HG03469 (cell line): ENCODE measurements around the gene OPA3.

Experiments used
- ATAC-seq: cut with Tn5 transposase; IDR thresholded peaks from one replicate; pipeline ENCODE4 v1.9.1; 2021; ENCODE audit warnings: mild to moderate bottlenecking, moderate library complexity, moderate number of reproducible peaks; ENCODE audit not compliant: unreplicated experiment

OPA3 gene

DNA sequence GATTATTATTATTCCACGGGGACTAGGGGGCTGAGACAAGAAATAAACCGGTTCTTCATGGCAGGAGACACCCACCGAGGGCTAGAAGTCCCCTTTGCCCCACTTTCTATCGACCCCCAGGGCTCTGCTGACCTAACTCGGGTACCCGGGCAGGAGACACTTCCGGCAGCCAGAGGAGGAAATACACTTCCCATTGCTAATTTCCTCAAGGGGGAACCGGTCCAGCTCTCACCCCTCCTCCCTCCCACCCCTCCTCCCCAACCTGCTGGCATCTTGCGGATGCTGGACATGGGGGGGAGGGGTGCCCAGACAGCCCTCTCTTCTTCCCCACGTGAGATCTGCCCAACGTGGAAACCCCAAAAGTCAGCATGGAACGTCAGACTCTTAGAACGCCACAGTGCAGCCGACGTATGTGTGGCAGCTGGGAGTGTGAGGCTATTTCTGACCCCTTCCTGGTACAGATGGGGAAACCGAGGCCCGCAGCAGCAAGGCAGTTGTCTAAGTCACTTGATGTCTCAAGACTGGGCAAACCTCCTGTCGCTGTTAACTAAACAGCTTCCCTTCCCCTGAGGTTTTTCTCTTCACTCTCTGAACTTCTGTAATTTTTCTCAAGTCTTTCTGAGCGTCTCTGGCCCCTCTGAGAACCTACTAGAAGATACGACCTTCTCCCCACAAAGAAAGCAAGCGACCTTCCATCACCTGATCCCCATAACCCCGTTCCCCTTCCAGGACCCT is 13.8 kb upstream of the OPA3 start:
- no peak for ATAC-seq

DNA sequence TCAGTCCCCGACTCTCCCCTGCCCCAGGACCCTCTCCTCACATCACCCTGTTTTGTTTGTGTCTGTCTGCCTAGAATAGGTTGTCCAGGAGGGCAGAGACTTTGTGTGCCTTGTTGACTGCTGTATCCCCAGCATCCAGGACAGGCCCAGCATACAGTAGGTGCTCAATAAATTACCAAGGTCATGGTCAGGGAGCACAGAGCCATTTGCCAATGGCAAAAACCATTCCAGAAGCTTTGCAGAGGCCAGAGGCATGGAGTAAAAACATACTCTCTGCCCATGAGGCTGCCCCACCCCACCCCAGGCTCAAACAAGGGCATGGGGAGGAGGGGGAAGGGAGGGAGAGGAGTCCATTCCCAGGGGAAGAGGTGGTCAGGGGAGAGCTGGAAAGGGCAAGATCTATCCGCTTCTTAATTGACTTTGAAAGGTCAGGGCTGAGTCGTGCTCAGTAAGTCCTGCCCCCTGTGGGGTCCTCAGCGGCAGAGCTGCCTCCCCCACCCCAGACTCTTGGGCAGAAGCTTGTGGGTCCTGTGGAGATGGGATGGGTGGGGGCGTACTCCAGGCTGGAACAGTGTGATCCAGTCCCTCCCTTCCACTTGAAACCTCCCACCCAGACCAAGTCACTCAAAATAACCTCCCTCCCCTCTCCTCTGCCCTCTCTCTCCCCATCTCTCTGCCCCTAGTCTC is 13.0 kb upstream of the OPA3 start:
- ATAC-seq = no peak

DNA sequence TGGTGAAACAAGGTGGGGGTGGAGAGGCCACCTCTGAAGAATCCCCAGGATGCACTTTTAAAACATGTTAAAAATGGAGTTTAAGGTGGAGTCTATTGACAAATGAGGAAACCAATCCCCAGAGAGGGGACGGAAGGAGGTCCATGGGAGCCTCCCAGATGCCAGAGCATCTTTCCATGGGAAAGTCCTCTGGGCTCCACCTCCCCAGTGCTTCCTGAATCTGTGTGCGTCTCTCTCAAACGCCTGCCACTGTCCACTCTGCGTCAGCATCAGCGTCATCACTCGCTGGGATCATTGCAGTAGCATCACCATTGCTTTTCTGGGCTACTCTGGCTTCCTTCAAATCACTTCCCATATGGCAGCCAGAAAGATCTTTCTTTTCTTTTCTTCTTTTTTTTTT is 11.2 kb upstream of the OPA3 start:
- ATAC-seq = no peak

DNA sequence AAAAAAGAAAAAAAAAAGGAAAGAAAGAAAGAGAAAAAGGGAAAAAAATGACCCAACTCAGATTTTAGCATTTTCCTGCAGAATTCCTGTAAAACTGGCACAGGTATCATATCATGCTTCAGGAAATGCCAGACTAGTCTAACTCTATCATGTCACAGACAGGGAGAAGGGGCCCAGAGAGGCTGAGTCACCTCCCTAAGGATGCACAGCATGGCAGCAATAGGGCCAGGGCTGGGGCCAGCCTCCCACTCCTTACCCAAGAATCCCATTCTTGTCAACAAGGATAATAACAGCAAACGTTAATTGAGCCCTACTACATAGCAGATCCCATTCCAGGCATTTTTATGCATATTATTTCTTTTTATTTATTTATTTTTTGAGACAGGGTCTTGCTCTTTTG is 8.9 kb upstream of the OPA3 start:
- ATAC-seq = no peak

DNA sequence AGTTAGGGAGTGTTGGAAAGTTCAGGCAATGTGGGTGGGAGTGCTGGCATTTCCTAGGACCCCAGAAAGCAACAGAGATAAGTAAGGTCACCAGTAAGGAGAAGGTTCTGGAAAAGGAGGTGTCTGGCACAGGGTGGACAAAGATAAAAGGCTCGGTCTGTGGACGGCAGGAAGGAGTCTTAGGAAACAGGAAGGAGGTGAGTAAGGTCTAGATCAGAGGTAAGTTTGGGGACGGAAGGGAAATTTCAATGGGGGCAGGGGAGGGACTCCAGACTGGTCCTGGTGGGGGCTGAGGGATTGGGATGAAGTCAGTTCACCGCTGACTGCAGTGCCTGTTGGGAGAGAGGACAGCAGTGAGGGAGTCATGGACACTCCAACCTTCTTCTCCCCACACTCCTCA is 7.8 kb upstream of the OPA3 start:
- no peak for ATAC-seq

DNA sequence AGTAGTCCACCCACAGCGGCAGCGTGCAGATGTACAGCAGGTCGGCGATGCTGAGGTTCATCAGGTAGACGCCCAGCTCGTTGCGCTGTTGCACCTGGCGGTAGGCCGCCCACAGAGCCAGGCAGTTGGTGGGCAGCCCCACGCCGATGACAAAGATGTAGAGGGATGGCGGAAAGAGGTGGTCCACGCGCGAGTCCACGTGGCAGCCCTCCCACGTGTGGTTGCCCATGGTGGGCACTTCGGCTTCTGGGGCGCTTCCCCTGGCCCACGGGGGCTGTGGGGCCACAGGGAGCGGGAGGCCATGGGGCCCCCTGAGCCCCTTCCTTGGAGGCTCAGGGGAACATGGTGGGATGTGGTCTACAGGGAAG is 7.0 kb upstream of the OPA3 start:
- no peak for ATAC-seq

DNA sequence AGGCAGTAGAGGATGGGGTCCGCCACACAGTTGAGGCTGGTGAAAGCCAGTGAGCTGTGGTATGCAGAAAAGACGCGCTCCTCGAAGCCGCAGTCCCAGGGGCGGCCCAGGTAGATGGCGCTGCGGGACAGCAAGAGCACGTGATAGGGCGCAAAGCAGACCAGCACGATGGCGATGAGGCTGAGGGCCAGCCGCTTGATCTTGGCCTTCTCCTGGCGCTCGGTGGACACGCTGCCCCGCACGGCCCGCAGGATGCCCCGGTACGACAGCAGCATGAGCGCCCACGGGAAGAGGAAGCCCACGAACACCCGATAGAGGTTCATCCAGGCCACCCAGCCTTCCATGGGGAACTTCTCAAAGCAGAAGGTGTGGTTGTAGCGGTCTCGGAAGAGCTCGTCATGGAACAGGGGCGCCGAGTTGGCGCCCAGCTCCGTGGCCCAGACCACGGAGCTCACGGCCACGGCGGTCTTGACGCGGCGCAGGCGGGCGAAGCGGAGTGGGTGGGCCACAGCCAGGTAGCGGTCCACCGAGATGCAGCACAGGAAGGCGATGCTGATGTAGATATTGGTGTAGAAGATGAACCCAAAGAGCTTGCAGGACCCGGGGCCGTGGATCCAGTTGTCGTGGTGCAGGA is 6.5 kb upstream of the OPA3 start:
- ATAC-seq = no peak

DNA sequence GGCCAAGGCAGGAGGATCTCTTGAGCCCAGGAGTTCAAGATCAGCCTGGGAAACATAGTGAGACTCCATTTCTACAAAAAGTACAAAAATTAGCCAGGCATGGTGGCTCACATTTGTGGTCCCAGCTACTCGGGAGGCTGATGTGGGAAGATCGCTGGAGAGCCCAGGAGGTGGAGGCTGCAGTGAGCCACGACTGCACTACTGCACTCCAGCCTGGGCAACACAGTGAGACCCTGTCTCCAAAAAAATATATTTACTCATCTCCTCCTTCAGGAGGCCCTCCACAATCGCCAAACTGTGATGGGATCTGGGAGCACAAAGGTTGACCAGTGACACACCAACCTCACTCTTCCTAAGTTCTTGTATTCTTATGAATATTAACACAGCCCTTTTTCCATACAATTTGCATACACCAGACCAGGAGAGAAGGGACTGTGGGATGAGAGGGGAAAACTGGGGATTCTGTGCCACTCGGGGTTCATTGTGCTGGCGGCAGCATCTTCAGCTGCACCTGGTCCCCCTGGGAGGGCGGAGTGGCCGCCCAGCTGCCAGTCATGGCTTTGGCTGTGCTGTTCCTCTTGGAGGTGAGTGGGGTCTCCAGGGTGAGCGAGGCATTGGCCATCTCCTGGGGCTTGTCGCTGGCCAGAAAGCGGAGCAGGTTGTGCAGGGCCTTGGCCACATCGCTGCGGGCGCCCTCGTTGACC is 5.8 kb upstream of the OPA3 start:
- no peak for ATAC-seq

DNA sequence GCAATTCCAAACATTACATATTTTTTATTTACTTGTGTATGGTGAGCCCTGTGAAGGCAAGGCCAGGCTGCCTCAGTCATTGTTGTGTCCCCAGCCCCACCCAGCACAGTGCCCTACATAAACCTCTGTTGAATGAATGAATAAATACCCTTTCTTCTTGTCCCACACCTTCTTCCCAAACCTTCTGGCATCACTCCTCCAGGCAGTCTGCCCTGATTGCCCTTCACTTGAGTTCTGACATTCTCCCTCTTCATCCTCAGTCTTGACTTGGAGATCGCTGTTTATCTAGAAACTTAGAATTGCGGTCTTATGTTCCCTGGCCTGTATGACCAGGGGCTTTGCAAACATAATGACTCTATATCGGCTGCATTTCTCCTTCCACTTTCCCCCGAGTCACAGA is 5.2 kb upstream of the OPA3 start:
- no peak for ATAC-seq

DNA sequence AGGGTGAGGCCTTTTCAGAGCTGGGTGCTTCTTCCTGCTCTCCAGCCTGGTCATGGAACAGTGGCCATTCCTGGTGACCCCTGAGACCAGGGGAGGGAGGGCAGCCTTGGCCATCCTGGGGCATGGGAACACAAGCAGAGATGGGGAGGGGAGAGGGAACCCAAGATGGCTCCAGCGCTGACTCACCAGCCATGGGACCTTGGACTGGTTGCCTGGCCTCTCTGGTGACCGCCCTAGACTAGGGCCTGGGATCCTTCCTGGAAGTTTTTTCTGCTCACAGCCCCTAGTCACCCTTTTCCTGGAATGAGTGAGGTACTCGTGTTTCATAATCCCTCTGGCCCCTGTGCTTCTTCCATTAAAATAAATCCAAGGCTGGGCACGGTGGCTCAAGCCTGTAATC is 3.3 kb upstream of the OPA3 start:
- ATAC-seq = no peak

DNA sequence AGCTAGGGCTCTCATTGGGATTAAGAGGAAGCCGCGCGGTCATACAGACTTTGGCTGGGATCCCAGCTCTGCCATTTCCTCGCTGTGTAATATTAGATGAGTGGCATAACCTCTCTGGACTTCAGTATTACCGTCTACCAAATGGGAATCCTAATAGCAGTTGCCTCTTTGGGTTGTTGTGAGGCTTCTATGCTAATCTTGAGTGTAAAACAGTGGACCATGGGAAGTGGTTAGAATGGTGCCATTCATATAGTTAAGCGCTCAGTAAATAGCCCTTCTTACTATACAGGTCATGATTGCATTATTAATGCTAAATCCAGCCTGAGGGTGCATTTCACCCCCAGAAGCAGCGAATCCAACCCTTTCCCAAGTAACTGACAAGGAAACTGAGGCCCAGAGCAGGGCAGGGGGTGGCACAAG is 566 bp upstream of the OPA3 start:
- ATAC-seq = no peak

DNA sequence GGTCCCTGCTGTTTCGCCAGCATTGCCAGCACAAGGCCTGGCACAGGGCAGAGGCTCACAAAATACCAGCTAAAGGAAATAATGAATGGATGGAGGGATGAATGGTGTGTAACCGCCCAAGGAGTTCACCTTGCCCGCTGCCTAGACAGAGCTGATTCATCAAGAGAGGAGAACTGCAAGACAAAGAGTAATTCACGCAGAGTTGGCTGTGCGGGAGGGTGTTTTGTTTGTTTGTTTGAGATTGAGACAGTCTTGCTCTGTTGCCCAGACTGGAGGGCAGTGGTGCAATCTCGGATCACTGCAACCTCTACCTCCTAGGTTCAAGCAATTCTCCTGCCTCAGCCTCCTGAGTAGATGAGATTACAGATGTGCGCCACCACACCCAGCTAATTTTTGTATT is 3.0 kb downstream of the OPA3 start:
- ATAC-seq = no peak

DNA sequence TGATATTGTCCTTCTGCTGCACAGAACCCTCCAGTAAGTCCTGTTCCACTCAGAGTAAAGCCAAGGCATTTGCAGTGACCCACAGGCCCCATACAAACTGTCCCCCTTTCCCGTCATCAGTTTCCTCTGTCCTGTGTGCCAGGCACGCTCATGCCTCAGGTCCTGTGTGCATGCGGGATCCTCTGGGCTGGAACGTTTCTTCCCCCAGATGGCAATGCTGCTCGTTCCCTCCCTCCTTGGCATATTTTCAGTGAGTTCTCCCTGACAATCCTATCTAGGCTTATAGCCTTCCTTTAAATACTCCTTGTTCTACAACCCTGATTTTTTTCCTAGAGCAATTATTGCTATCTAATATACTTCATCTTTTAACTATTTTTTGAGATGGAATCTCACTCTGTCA is 5.7 kb downstream of the OPA3 start:
- no peak for ATAC-seq

DNA sequence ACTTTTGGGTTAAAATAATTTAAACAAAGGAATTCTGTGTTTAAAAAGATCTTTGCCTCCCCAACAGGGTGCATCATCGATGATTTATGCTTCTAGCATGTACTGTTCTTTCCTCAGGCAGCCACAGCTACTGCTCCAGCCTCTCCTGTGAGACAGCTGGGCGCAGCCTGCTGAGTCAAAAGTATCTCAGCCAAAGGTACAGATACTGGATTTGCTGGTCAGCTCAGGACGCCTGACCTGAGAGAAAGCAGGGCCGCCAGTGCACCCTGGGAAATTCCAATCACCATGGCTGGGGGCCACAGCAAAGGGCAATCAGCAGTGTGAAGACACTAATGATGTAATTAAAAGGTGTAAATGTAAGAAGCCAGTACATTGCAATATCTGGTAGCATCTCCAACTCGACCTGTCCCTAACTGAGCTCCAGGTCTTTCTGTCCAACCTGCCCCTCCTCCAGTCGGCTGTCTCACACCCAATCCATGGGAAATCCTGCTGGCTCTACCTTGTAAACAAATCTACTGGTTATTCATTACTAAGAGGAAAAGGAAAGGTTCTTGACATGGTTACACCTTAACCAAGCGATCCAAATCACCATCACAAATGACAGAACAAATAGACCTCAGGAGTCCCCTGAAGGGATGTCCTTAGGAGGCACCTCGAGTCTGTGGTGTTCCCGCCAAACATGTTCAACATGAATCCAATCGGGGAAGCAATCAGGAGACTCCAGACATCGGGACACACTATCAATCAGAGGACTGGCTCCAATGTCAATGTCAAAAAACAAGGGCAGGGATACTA is 7.3 kb downstream of the OPA3 start:
- no peak for ATAC-seq

DNA sequence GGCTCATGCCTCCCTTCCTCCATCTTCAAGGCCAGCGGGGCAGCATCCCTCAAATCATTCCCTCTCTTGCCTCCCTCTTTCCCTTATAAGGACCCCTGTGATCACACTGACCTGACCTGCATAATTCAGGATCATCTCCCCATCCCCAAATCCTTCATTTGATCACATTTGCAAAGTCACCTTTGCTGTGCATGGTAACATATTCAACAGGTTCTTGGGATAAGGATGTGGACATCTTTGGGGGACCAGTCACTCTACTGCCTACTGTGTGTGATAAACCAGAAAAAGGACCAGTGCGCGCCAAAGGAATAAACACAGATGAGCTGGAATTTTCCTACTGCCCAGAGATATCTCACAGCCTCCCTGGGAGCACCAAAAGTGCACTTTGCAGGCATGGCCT is 7.9 kb downstream of the OPA3 start:
- ATAC-seq = no peak

DNA sequence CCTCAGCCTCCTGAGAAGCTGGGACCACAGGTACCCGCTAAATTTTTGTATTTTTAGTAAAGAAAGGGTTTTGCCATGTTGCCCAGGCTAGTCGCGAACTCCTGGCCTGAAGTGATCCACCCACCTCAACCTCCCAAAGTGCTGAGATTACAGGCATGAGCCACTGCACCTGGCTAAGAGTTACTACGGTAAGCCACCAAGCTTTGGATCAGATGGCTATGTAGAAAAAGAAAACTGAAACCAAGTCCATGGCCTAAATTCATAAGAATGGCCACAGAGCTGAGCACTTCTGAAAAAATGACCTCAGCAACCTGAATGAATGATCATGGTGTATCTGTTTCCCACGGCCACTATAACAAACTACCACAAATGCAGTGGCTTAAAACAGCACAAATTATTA is 9.4 kb downstream of the OPA3 start:
- ATAC-seq = no peak

DNA sequence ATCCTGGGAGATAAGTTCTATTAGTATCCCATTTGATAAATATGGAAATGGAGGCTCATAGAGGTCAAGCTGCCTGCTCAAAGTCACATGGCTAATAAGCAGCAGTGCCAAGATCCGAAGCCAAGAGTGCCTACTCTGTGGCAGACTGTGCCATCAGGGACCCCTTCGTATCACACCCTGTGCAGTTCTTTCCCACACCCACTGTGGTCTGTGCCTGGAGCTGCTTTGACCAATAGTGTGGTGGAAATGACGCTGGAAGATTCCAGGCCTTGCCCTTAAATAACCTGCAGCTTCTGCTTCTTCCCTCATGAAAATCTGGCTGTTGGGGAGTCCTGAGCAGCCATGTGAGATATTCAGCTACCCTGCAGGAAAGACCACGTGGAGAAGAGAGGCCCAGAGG is 10.1 kb downstream of the OPA3 start:
- no peak for ATAC-seq

DNA sequence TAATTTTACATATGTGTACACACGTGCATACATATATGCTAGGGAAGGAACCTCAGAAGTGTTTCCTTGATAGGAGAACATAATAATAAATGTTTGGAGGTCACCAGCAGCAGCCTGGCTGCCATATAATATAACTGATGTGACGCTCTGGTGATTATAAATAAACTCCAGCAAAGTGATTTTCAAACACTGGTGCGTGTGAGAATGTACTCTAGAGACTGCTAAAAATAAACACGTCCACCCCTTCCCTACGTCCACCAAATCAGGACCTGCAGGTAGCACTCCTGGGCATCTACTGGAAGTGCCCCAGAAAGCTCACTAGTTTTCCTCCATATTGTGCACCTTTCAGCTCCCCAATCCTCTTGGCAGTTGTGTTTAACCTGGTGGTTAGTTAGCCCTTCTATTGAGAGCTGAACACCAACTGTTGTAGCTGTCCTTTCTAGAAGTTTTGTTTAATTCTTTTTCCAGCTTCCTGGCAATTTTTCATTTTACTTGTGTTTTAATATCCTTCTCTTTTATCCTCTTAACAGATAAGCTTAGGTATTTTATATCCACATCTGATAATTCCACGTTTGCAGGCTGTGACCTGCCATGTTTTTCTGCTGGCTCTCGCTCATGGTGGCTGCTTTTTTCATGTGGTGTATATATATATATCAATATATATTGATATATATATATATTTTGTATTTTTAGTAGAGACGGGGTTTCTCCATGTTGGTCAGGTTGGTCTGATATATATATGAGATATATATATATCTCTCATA is 13.0 kb downstream of the OPA3 start:
- ATAC-seq = no peak

DNA sequence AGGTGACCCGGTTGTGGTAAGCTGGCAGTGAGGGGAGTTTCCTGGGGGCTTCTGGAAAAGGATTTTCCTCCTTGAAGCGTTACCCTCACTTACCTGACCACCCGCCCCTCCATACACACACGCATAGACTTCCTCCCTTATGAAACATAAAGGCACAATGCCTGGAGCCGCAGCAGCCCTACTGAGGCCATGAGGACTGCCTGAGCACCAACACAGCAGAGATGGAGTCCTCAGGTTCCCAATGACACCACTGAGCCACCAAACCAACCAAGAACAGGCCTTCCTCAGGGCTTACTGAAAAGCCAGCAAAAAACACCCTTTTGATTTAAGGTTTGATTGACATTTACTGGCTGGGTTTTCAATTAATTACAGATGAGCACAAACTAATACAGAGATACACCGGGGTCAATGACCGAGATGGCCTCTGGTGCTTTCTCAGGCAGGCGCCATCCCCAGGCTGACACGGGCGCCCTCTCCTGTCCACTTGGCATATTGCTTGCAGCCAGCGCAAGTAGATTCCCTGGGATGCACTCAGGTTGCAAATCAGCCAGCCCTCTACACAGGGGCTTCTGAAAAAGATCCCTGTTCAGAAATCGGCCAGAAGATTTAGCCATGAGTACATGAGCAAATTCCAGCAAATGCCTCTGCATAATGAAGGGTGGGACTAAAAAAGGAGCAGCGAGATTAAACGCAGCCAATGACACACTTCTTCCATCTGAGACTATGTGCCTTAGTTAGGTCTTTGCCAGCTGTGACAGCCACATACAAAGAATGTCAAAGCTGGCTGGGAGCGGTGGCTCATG is 14.8 kb downstream of the OPA3 start:
- no peak for ATAC-seq
